T-cell (primary cell): ENCODE data around the gene CTTNBP2NL. TPM values are rescaled to one million over a fixed set of nuclear protein-coding genes. Genes with fewer than 3 reads are reported as not detected.

ENCODE experiments used
- ATAC-seq, 4 experiments: fragments of 200-7000 bp in 3 of 4; fragments of 150-1000 bp in 1 of 4; cut with Tn5 transposase; replicated peaks in 1 of 4; 1 replicate in 3 of 4; 2 replicates in 1 of 4; pipeline ENCODE4 v1.10.0; 2021; ENCODE audit warnings: moderate library complexity in 3 of 4, mild to moderate bottlenecking in 2 of 4, moderate number of reproducible peaks in 1 of 4
- CTCF ChIA-PET, 2 donors: fragments of 300-600 bp; sonication (Branson Sonifier 250); formaldehyde crosslinking; loops; one replicate each; lab custom pipeline; 2022; ENCODE audit warnings: antibody characterized with exemption in 2 of 2; lab: Charles Lee
- POLR2A ChIA-PET, 2 donors: fragments of 300-600 bp; sonication (Branson Sonifier 250); formaldehyde crosslinking; loops; one replicate each; lab custom pipeline; 2022; ENCODE audit warnings: antibody characterized with exemption in 2 of 2; lab: Charles Lee
- DNase-seq, 35 experiments: peaks; one replicate each; pipeline versions ENCODE4 v3.0.0 to v3.0.0-alpha.2; 2013 to 2023
- H3K27ac ChIP-seq: one replicate; pipeline ENCODE4 v1.5.1; 2013; ENCODE audit warnings: low read length
- H3K27me3 ChIP-seq, 2 experiments: replicated peaks in 1 of 2; 1 replicate in 1 of 2; 2 replicates in 1 of 2; pipeline versions ENCODE4 v1.6.1 to v1.7.0; 2013; ENCODE audit warnings: low read length in 1 of 2, mixed read lengths in 1 of 2; ENCODE audit not compliant: control insufficient read depth in 2 of 2, insufficient read depth in 2 of 2; ENCODE audit errors: extremely low read depth in 1 of 2
- H3K36me3 ChIP-seq, 2 donors: 1 replicate in 1 of 2; 2 replicates in 1 of 2; pipeline versions ENCODE4 v1.6.1 to v1.7.0; 2013; ENCODE audit warnings: low read length in 1 of 2; ENCODE audit not compliant: control insufficient read depth in 2 of 2, insufficient read depth in 1 of 2; ENCODE audit errors: extremely low read depth in 1 of 2
- H3K4me1 ChIP-seq, 2 experiments: 1 replicate in 1 of 2; 2 replicates in 1 of 2; pipeline versions ENCODE4 v1.6.1 to v1.7.0; 2013; ENCODE audit warnings: low read length in 2 of 2, mixed read lengths in 1 of 2; ENCODE audit not compliant: insufficient read depth in 2 of 2, control insufficient read depth in 1 of 2; ENCODE audit errors: extremely low read depth in 1 of 2
- H3K4me3 ChIP-seq, 2 donors: 1 replicate in 1 of 2; 2 replicates in 1 of 2; pipeline versions ENCODE4 v1.5.1 to v1.7.0; 2013; ENCODE audit warnings: mild to moderate bottlenecking in 2 of 2, low read length in 1 of 2, moderate library complexity in 1 of 2; ENCODE audit not compliant: control insufficient read depth in 1 of 2; ENCODE audit errors: extremely low read depth in 1 of 2
- H3K9me3 ChIP-seq: 2 replicates; pipeline ENCODE4 v1.7.0; 2013
- H3K27ac Mint-ChIP-seq, 2 donors: one replicate each; pipeline ENCODE4 v1.8.0; 2020 to 2021; ENCODE audit warnings: mild to moderate bottlenecking in 2 of 2, mixed read lengths in 2 of 2
- H3K27me3 Mint-ChIP-seq, 2 donors: one replicate each; pipeline ENCODE4 v1.8.0; 2021 to 2022; ENCODE audit warnings: mixed read lengths in 2 of 2
- H3K36me3 Mint-ChIP-seq: one replicate; pipeline ENCODE4 v1.8.0; 2021; ENCODE audit warnings: mixed read lengths
- H3K4me1 Mint-ChIP-seq, 3 donors: one replicate each; pipeline ENCODE4 v1.8.0; 2020 to 2022; ENCODE audit warnings: mixed read lengths in 3 of 3, mild to moderate bottlenecking in 1 of 3
- H3K4me3 Mint-ChIP-seq, 3 donors: one replicate each; pipeline ENCODE4 v1.8.0; 2020 to 2022; ENCODE audit warnings: mild to moderate bottlenecking in 3 of 3, mixed read lengths in 3 of 3, moderate library complexity in 3 of 3
- H3K9me3 Mint-ChIP-seq, 3 donors: one replicate each; pipeline ENCODE4 v1.8.0; 2020 to 2022; ENCODE audit warnings: mixed read lengths in 3 of 3
- WGBS: methylation state at CpG from one replicate; pipeline ENCODE4 v1.1.5; 2013; ENCODE audit warnings: missing lambda C conversion rate; ENCODE audit not compliant: insufficient coverage; 5-methylcytosine and 5-hydroxymethylcytosine counted together
- total RNA-seq, 35 experiments: library from RNA in 6 of 35; stranded (reverse) in 6 of 35; fragments of 120-200 nt in 1 of 35; gene quantifications; one replicate each; pipeline versions ENCODE4 v1.2.1 to v1.2.4 and lab custom pipeline; 2013 to 2026

CTTNBP2NL gene
- total RNA-seq, 5 donors from 2014 or later (not counting 1 experiment from before 2014, with no cell fraction given) = 0.37 to 1.1 (median 0.51) TPM

DNA sequence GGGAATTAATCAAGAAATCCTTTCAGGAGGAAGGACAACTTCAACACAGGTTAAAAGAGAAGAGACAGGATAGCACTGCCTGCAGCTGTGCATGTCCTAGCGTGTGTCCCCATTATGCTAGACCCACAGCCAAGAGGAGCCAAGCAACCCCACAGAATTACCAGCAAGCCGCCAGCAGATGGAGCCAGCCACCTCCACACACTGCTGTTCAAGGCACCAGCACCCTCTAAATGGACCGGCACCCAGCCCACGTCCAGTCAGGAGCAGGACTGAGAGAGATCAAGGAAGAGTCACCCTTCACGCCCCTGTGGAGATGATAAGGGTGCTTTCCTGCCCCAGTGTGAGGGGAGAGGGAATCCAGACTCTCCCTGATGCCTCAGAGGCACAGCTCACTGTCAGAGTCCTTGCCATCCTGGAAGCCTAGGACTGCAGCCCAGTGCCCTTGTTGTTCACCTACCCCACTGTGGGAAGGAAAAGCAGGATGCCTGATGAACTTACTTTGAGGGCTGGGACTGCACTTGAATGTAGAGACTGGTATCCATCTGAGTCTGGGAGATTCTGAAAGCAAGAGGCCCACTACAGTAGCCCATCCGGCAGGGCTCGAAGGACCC is 37.1 kb upstream of the CTTNBP2NL start:
- H3K4me1 Mint-ChIP-seq = no peaks in the 10 kb centered on the region
- no peak overlapping the region for H3K27ac ChIP-seq

DNA sequence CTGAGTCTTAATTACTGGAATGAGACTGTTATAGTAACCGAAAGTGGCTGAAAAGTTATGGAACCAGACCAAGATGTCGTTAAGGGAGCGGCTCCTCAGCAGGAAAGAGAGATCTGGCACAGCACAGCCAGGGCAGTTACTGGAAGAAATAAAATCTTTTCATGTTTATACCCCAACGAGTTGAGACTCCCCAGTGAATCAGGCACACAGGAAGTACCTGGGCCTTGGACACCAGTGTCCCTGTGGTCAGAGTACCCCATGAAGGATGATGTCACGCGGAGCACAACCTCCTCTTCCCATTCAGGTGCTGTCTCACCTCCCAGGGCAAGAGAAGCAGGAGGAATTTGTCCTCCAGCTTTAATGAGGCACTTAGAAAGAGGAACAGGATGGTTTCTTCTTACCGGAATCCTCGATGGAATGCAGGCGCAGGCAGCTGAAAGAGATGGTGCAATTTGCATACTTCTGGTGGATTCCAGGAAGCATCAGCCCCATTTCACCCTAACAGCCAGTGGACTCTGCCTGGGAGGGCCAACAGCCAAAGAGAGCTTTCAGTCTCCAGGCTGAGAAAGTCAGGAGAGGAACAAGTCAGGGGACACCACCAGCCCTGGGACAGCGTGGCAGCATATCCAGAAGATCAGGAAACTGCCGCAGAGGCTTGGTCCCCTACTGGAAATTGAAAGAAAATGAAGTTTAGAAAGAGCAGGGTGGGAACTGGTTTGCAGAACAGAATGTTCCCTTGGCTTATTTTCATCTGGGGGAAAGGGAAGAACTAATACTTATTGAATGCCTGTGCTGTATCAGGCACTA is 35.9 kb upstream of the CTTNBP2NL start:
- Mint-ChIP-seq H3K27me3 (peaks cover 35 to 43% of the 10 kb centered on the region in 2 donors), H3K27ac (no peak overlapping the region), H3K36me3 (no peaks in the 10 kb centered on the region), H3K9me3 (no peaks in the 10 kb centered on the region), H3K4me3 (no peak overlapping the region), H3K4me1 (no peaks in the 10 kb centered on the region)
- ChIA-PET CTCF (interaction anchor here (0.6 to 1.0 kb wide), 2 partner anchors 53 to 1105 kb away, joined by 3 to 5 read pairs; no protein-coding TSS in a partner anchor), POLR2A (no interaction called here)
- Histone ChIP-seq H3K27me3 (peaks cover 0 to 20% of the 10 kb centered on the region in 2 experiments), H3K4me3 (no peak overlapping the region), H3K9me3 (no peaks in the 10 kb centered on the region), H3K36me3 (no peaks in the 10 kb centered on the region), H3K27ac (no peak overlapping the region), H3K4me1 (no peaks in the 10 kb centered on the region)
- 80% methylated on average over 5 of the region's 11 CpGs for whole genome bisulfite sequencing
- ATAC-seq (no peak), DNase-seq (no peak)

More for the DNA sequence above, 37.1 kb upstream of the CTTNBP2NL start:
- H3K27ac Mint-ChIP-seq = no peak overlapping the region
- Histone ChIP-seq H3K36me3 (no peaks in the 10 kb centered on the region), H3K27me3 (peaks cover 0 to 20% of the 10 kb centered on the region in 2 experiments), H3K4me3 (no peak overlapping the region), H3K4me1 (no peaks in the 10 kb centered on the region), H3K9me3 (no peaks in the 10 kb centered on the region)
- ChIA-PET CTCF (interaction anchor here in 1 of 2 donors (0.6 to 1.1 kb wide), 2 partner anchors 108 to 1299 kb away, joined by 3 to 5 read pairs; no protein-coding TSS in a partner anchor), POLR2A (no interaction called here)
- WGBS = 51% methylated on average over 5 of the region's 7 CpGs
- H3K4me3 Mint-ChIP-seq = no peak overlapping the region
- DNase-seq (peak in 22 of 35 experiments; percentile 1 to 52 (median 22)), ATAC-seq (peak; percentile 52 to 68 (median 59))
- H3K27me3 Mint-ChIP-seq = peaks cover 38 to 41% of the 10 kb centered on the region in 2 donors
- H3K36me3 Mint-ChIP-seq = no peaks in the 10 kb centered on the region
- H3K9me3 Mint-ChIP-seq = no peaks in the 10 kb centered on the region

DNA sequence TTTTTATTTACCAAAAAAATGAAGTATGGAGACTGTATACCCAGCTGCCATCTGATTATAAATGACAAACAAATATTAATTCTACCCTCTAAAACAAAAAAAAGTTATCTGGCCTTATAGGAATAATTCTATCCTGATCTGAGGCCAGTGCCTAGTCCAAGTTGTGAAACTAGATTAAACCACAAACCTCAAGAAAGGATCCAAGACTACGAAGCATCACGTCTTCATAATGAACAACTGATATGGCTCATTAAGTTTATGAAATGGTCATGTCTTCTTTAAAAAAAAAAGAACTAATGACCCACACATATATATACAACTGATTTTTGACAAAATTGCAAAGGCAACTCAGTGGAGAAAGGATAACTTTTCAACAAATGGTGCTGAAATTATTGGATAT is 32.4 kb upstream of the CTTNBP2NL start:
- POLR2A ChIA-PET = no interaction called here

DNA sequence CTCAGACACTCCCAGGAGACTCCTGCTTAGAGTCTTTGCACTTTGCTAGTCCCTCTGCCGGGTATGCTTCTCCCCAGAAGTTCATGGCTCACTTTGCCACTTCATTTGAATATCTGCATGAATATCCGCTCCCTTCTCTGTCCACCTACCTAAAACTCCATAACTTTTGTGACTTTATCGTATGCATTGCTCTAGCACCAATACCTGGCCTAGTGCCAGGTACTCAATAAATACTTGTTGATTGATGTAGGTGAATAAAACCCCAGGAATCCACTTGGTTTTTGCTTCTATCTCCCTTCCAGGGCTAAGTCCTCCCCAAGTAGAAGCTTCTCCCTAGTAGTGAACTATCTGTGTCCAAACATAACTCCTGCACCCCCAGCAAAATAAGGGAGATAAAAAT is 27.8 kb upstream of the CTTNBP2NL start:
- H3K36me3 Mint-ChIP-seq = no peaks in the 10 kb centered on the region
- H3K27me3 Mint-ChIP-seq = peaks cover 38 to 40% of the 10 kb centered on the region in 2 donors
- H3K9me3 Mint-ChIP-seq = no peaks in the 10 kb centered on the region
- Histone ChIP-seq H3K27me3 (peaks cover 11 to 22% of the 10 kb centered on the region in 2 experiments), H3K4me1 (peaks cover 2 to 5% of the 10 kb centered on the region in 2 experiments), H3K27ac (no peak overlapping the region), H3K36me3 (no peaks in the 10 kb centered on the region), H3K9me3 (no peaks in the 10 kb centered on the region), H3K4me3 (no peak overlapping the region)
- ChIA-PET POLR2A (no interaction called here), CTCF (no interaction called here)
- H3K4me3 Mint-ChIP-seq = no peak overlapping the region
- 69% methylated on average over 2 of the region's 3 CpGs for WGBS
- DNase-seq (no peak), ATAC-seq (no peak)
- peaks cover 4 to 6% (median 4%) of the 10 kb centered on the region in 3 donors for H3K4me1 Mint-ChIP-seq
- no peak overlapping the region for H3K27ac Mint-ChIP-seq

More for the DNA sequence above, 32.4 kb upstream of the CTTNBP2NL start:
- Histone ChIP-seq H3K4me3 (no peak overlapping the region), H3K27me3 (peaks cover 0 to 13% of the 10 kb centered on the region in 2 experiments), H3K27ac (no peak overlapping the region), H3K36me3 (no peaks in the 10 kb centered on the region), H3K9me3 (no peaks in the 10 kb centered on the region), H3K4me1 (no peaks in the 10 kb centered on the region)
- CTCF ChIA-PET = no interaction called here
- Mint-ChIP-seq H3K27me3 (peaks cover 33 to 34% of the 10 kb centered on the region in 2 donors), H3K4me3 (no peak overlapping the region), H3K36me3 (no peaks in the 10 kb centered on the region), H3K9me3 (no peaks in the 10 kb centered on the region), H3K27ac (no peak overlapping the region), H3K4me1 (no peaks in the 10 kb centered on the region)
- DNase-seq = no peak
- ATAC-seq = no peak
- WGBS = no CpG with 5 or more reads among the region's 2 CpGs

DNA sequence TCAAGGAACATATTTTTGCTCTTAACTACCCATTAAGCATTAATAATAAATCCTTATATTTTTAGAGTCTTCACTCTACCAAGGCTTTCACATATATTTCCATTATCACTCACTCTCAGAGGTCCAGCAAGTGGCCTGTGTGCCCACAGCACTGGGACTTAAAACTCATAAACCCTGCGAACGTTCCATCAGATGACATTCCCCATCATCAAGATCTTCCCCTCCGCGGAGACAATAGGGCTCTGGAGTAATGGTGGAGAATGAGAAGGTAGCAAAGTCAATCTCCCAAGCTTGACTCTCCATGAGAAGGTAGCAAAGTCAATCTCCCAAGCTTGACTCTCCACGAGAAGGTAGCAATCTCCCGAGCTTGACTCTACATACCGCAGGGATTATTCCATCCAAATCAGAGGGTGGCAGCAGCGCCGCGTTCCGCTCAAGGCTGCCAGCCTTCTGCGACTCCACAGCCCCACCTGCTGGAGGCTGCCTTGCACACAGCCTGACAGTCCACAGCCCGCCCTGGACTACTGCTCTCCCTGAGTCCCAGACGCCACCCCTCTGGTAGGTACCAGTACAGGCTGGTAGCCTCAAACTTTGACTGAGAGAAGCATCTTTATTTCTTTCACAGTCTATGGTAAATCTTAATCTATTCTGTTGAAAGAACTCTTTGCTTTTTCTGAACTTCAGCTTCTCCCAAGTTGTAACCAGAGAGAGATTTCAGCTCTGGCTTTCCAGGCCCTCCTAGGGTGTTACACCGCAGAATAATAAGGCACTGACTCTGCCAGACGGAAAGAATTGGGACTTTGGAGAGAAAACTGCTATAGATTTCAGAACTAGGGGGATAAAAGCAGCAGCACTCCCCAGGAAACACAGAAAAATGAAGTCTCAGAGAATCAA is 26.4 kb upstream of the CTTNBP2NL start:
- peak; percentile 47 to 89 (median 76) for DNase-seq
- ATAC-seq = peak; percentile 99 to 100 (median 100)
- WGBS = 0% methylated on average over 10 of the region's 16 CpGs
- no peak overlapping the region for H3K27ac ChIP-seq
- no peaks in the 10 kb centered on the region for H3K9me3 ChIP-seq
- H3K36me3 ChIP-seq = no peaks in the 10 kb centered on the region
- H3K27me3 ChIP-seq = peaks cover 14 to 22% of the 10 kb centered on the region in 2 experiments
- peaks cover 4 to 6% (median 4%) of the 10 kb centered on the region in 3 donors for H3K4me1 Mint-ChIP-seq
- peaks cover 2 to 5% of the 10 kb centered on the region in 2 experiments for H3K4me1 ChIP-seq
- POLR2A ChIA-PET = no interaction called here
- peaks cover 41 to 42% of the 10 kb centered on the region in 2 donors for H3K27me3 Mint-ChIP-seq
- no peak overlapping the region for H3K4me3 Mint-ChIP-seq
- CTCF ChIA-PET = interaction anchor here (0.6 to 1.2 kb wide), 6 partner anchors 12 to 653 kb away, joined by 3 to 4 read pairs (median 3); no protein-coding TSS in a partner anchor
- no peak overlapping the region for H3K4me3 ChIP-seq
- no peaks in the 10 kb centered on the region for H3K9me3 Mint-ChIP-seq
- H3K36me3 Mint-ChIP-seq = no peaks in the 10 kb centered on the region
- no peak overlapping the region for H3K27ac Mint-ChIP-seq
